OCI-LY1 (cell line): ENCODE measurements around the gene OFD1.

ENCODE experiments used
- H2AFZ ChIP-seq: fragments of 200-600 bp; sonication (generic), shearing (Covaris generic); 2 replicates; pipeline ENCODE4 v1.6.0; 2014; ENCODE audit warnings: antibody characterized with exemption, mild to moderate bottlenecking, low read length
- H3F3A ChIP-seq: fragments of 200-600 bp; sonication (generic), shearing (Covaris generic); 2 replicates; pipeline ENCODE4 v1.6.0; 2014; ENCODE audit warnings: mild to moderate bottlenecking, antibody characterized with exemption, low read length, moderate library complexity; ENCODE audit not compliant: insufficient read depth
- H3K27ac ChIP-seq: fragments of 200-600 bp; sonication (generic); 2 replicates; pipeline ENCODE4 v1.5.1; 2014; ENCODE audit warnings: low read length, mixed run types, mild to moderate bottlenecking, low read depth; ENCODE audit not compliant: poor library complexity, severe bottlenecking
- H3K27me3 ChIP-seq: fragments of 200-600 bp; sonication (generic); 2 replicates; pipeline ENCODE4 v1.6.0; 2014; ENCODE audit warnings: antibody characterized with exemption, mild to moderate bottlenecking, low read length, moderate library complexity; ENCODE audit not compliant: insufficient read depth
- H3K36me3 ChIP-seq: fragments of 200-600 bp; sonication (generic); 2 replicates; pipeline ENCODE4 v1.6.1; 2014; ENCODE audit warnings: mild to moderate bottlenecking, antibody characterized with exemption, low read length, moderate library complexity, mixed read lengths; ENCODE audit not compliant: insufficient read depth
- H3K4me1 ChIP-seq: fragments of 200-600 bp; sonication (generic); 2 replicates; pipeline ENCODE4 v1.5.1; 2014; ENCODE audit warnings: mild to moderate bottlenecking, low read length, moderate library complexity; ENCODE audit not compliant: insufficient read depth, severe bottlenecking
- H3K4me2 ChIP-seq: fragments of 200-600 bp; sonication (generic), shearing (Covaris generic); 2 replicates; pipeline ENCODE4 v1.6.1; 2014; ENCODE audit warnings: low read length
- H3K4me3 ChIP-seq: fragments of 200-600 bp; sonication (generic); 2 replicates; pipeline ENCODE4 v1.5.1; 2014; ENCODE audit warnings: low read length, low read depth, mild to moderate bottlenecking, mixed read lengths; ENCODE audit not compliant: poor library complexity, severe bottlenecking
- H3K79me2 ChIP-seq: fragments of 200-600 bp; shearing (Covaris generic); 2 replicates; pipeline ENCODE4 v1.6.1; 2016; ENCODE audit warnings: mixed run types, low read length, mixed read lengths; ENCODE audit not compliant: insufficient read depth
- H3K9ac ChIP-seq: fragments of 200-600 bp; sonication (generic), shearing (Covaris generic); 2 replicates; pipeline ENCODE4 v1.6.1; 2014; ENCODE audit warnings: mild to moderate bottlenecking, low read length, mixed read lengths
- H3K9me2 ChIP-seq: fragments of 200-600 bp; sonication (generic), shearing (Covaris generic); 2 replicates; pipeline ENCODE4 v1.6.1; 2014; ENCODE audit warnings: low read depth, mild to moderate bottlenecking, low read length, mixed read lengths
- H3K9me3 ChIP-seq: fragments of 200-600 bp; shearing (Covaris generic); 2 replicates; pipeline ENCODE4 v1.6.1; 2014; ENCODE audit warnings: low read length, mixed read lengths
- H4K20me1 ChIP-seq: fragments of 200-600 bp; sonication (generic), shearing (Covaris generic); 2 replicates; pipeline ENCODE4 v1.6.0; 2016; ENCODE audit warnings: mild to moderate bottlenecking, low read length; ENCODE audit not compliant: insufficient read depth
- EZH2 ChIP-seq: fragments of 200-600 bp; sonication (generic), shearing (Covaris generic); IDR thresholded peaks from 2 replicates; pipeline ENCODE4 v1.8.0; 2017; ENCODE audit warnings: borderline replicate concordance, mixed run types, mild to moderate bottlenecking, antibody characterized with exemption, low read length, moderate library complexity, mixed read lengths
- TF ChIP-seq, protein P1 (sequence below): fragments of 200-600 bp; sonication (generic), shearing (Covaris generic); IDR thresholded peaks from 2 replicates; pipeline ENCODE4 v1.5.1; 2017; ENCODE audit warnings: mild to moderate bottlenecking, antibody characterized with exemption, low read length, moderate library complexity, mixed read lengths

The OFD1 gene

DNA sequence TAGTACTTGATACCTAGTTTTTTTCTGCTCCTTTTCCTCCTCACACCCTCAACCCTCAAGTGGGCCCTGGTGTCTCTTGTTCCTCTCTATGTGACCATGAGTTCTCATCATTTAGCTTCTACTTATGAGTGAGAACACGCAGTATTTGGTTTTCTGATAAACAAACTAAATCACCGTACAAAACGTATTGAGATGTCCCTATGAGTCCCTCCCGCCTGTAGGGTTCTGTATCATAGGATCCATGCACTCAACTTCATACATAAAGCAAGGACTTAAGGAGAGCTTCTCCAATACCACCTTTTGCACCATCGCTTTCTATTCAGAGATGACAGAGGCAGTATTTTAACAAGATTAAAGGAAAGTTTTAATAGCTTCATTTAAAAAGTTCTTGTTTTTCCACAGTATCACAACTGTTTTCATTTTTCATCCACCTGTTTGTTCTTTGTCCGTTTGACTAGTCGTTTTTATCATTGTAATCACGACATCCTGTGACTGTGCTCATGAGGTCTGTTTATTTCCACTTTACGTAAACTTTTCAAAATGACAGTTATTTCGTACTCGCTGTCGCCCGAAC, 46.1 kb upstream of the OFD1 start:
- no peaks in the 10 kb centered on the region for H4K20me1 ChIP-seq
- H3K4me1 ChIP-seq, result peaks cover 45% of the 10 kb centered on the region
- H3K9me2 ChIP-seq, result no peaks in the 10 kb centered on the region
- 0 out of 2 replicates have a peak overlapping the region, but pooled peaks have one; percentile 62 for H2AFZ ChIP-seq
- H3K9me3 ChIP-seq, result no peaks in the 10 kb centered on the region
- no peaks in the 10 kb centered on the region for H3K36me3 ChIP-seq
- peaks cover 34% of the 10 kb centered on the region for H3K79me2 ChIP-seq
- peak overlapping the region; percentile 93 for H3K9ac ChIP-seq
- no peaks in the 10 kb centered on the region for H3K27me3 ChIP-seq
- H3F3A ChIP-seq, result no peaks in the 10 kb centered on the region
- no peak overlapping the region for H3K27ac ChIP-seq
- H3K4me2 ChIP-seq, result peak overlapping the region; percentile 71
- H3K4me3 ChIP-seq, result peak overlapping the region; percentile 95
- no peak for TF ChIP-seq EZH2
- TF ChIP-seq, protein P1, sequence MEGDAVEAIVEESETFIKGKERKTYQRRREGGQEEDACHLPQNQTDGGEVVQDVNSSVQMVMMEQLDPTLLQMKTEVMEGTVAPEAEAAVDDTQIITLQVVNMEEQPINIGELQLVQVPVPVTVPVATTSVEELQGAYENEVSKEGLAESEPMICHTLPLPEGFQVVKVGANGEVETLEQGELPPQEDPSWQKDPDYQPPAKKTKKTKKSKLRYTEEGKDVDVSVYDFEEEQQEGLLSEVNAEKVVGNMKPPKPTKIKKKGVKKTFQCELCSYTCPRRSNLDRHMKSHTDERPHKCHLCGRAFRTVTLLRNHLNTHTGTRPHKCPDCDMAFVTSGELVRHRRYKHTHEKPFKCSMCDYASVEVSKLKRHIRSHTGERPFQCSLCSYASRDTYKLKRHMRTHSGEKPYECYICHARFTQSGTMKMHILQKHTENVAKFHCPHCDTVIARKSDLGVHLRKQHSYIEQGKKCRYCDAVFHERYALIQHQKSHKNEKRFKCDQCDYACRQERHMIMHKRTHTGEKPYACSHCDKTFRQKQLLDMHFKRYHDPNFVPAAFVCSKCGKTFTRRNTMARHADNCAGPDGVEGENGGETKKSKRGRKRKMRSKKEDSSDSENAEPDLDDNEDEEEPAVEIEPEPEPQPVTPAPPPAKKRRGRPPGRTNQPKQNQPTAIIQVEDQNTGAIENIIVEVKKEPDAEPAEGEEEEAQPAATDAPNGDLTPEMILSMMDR, result no peak

DNA sequence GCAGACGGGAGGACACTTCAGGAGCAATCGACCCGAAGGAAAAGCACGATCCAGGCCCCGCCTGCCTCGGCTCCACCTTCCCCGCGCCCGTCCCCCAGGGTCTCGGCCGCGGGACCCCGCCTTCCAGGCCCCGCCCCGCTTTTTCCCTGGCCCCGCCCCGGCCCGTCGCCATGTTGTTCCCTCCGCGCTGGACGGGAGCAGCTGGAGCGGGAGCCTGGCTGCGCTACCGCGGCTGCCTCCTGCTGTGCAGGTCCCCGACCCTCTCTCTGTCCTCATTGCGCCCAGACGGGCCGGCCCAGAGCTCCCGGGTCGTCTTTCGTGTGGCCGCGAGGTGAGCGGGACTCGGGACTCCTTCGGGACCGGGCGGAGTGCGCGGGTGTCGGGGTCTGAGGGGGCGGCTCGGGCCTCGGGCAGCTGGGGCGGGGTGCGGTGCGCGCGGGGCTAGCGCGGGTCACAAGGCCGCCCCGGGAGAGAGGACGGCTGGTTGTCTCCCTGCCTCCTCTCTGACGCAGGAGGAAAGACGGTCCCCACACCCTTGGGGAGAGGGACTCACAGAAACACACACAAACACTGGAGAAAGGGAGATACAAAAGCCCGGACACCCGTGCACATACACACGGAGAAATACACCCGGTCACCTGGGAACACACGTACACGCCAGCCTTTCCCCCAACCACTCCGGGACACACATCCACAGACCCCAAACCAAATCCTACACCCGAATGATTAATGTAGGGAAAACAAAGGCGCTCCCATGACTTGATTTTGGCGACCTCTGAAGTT, 45.4 kb upstream of the OFD1 start, which contains the start of gene RAB9A:
Gene RAB9A, plus strand, starts transcription at position 171 of the 783 bp plus-strand sequence. CDS start 19,619 bp downstream, outside the sequence.
- Histone ChIP-seq H4K20me1 (no peaks in the 10 kb centered on the region), H3K9ac (peak within 1 kb of the TSS; percentile 93), H3K4me2 (peak within 1 kb of the TSS; percentile 71), H3K4me3 (peak within 1 kb of the TSS; percentile 95), H3F3A (no peaks in the 10 kb centered on the region), H3K36me3 (no peaks in the 10 kb centered on the region), H3K27ac (peak within 1 kb of the TSS; percentile 79), H3K27me3 (no peaks in the 10 kb centered on the region), H3K9me3 (no peaks in the 10 kb centered on the region), H3K4me1 (peaks cover 51% of the 10 kb centered on the region), H3K9me2 (no peaks in the 10 kb centered on the region), H2AFZ (0 out of 2 replicates have a peak within 1 kb of the TSS, but pooled peaks have one; percentile 62), H3K79me2 (peaks cover 40% of the 10 kb centered on the region)
- no peak for TF ChIP-seq EZH2
- TF ChIP-seq, protein P1, result no peak

DNA sequence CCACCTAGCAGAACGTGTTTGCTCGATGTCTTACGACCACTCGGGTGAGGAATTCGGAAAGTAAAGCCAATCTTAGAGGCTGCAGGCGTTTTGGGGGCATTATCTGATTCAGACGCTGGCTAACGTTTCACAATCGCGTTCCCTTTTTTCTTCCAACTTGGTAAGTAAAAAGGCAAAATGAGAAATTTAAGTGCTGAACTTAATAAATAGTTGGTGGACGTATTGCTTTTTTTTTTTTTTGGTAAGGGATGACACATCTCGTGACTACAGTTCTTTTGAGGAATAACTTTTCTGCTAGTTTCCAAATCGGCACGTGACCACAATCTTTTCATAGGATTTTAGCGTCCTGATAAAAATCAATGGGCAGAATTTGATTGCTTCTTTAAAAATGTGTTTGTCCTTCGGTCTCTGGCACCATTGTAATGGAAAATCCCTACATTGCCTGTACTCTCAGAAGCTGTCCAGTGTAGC, 44.8 kb upstream of the OFD1 start:
- Histone ChIP-seq H3K27me3 (no peaks in the 10 kb centered on the region), H3K4me3 (peak overlapping the region; percentile 95), H3K27ac (peak overlapping the region; percentile 79), H2AFZ (no peak overlapping the region), H3K9me3 (no peaks in the 10 kb centered on the region), H3K9me2 (no peaks in the 10 kb centered on the region), H3K4me1 (peaks cover 51% of the 10 kb centered on the region), H3K36me3 (no peaks in the 10 kb centered on the region), H3K79me2 (peaks cover 46% of the 10 kb centered on the region), H4K20me1 (no peaks in the 10 kb centered on the region), H3F3A (no peaks in the 10 kb centered on the region), H3K4me2 (peak overlapping the region; percentile 71), H3K9ac (peak overlapping the region; percentile 93)
- no peak for TF ChIP-seq EZH2
- TF ChIP-seq, protein P1, result no peak
